ENCODE measurements around the gene PTPN20.

The PTPN20 gene

DNA sequence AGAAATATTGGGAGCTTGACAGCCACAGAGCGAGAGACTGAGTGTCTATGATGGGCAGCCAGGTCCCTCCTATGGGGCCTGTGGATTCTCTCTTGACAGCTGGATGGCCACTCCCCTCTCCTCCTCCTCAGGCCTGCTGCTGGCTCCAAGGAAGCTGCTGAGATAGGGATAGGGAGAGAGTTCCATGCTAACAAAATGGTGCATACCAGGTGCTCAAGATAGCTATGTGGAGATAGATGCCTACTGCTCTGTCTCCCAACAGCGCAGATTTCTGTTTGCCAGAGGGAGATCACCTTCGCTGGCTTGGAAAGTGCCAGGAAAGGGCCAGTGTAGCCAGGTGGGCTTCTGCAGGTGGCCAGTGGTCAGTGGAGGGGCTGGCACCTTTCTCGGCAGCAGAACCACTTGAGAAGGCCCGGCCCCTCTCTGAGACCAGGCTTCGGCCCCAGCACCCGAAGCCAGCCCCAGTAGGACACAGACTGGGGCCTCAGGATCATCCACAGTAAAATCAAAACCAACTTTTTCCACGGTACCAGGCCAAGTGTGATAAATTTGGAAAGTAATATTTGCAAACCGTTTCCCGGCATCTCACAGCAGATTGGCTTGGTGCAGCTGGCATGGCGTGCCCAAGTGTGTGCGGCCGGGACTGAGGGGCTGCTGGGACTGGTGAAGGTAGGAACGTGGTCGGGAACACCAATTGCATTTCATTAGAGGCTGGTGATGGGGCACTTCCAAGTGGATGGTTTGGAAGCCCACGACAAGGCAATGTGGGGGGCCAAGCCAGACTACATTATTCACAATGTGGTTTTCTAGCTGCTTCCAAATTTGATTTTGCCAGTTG lies 139.6 kb downstream of the PTPN20 start:
- no peak for DNase-seq

DNA sequence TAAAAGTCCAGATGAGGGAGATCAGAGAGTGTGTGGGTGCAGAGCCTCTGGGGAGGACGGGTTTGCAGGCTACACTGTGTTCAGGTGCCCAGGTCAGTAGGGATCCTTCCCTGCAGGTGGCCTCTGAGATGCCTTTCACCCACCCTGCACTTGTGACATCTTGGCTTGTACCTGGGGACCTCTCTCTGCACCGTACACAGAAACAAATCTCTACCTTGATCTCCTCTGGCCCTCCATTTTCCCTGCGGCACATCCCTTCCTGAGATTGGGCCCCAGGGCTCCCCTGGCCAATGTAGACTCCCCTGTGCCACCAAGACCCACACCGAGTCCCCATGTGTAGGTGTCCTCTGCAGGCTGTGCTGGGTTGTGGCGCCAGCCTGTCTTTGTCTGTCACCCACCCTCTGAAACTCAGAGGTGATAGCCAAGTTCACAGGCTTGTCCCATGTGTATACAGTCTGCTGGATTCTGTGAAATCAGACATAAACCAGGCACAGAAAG lies 140.6 kb downstream of the PTPN20 start:
- DNase-seq: no peak
